HG02973 (cell line): ENCODE data around the gene ADCY4.
"Not testable (repeated sequence)": the region's sequence is repeated elsewhere in the genome, so short reads cannot be mapped to it uniquely, and the experiment has no call there.

Source experiments
- ATAC-seq: cut with Tn5 transposase; IDR thresholded peaks from one replicate; pipeline ENCODE4 v1.9.1; 2021; ENCODE audit warnings: moderate library complexity; ENCODE audit not compliant: unreplicated experiment

The ADCY4 gene

GRCh38 chr14:24334431-24335291 lies at the start of gene ADCY4:
ADCY4 (minus strand) TSS chr14:24335071; CDS start chr14:24334652, 419 bp downstream.
- ATAC-seq: no peak

- no peak for ATAC-seq
Measured at GRCh38 chr14:24384169-24384568, 49.3 kb upstream of the ADCY4 start.

GRCh38 chr14:24382064-24382371 lies 47.1 kb upstream of the ADCY4 start:
- no peak for ATAC-seq

GRCh38 chr14:24381363-24382063 lies 46.6 kb upstream of the ADCY4 start:
- no peak for ATAC-seq

GRCh38 chr14:24379907-24380730 lies 45.2 kb upstream of the ADCY4 start:
- ATAC-seq: no peak

GRCh38 chr14:24378981-24379906 lies 44.4 kb upstream of the ADCY4 start:
- ATAC-seq: no peak

GRCh38 chr14:24378327-24378726 lies 43.5 kb upstream of the ADCY4 start:
- ATAC-seq: no peak

GRCh38 chr14:24377657-24378056 lies 42.8 kb upstream of the ADCY4 start:
- no peak for ATAC-seq

- ATAC-seq: no peak
Measured at GRCh38 chr14:24377126-24377525, 42.3 kb upstream of the ADCY4 start.

- ATAC-seq: no peak
Measured at GRCh38 chr14:24376448-24377070, 41.7 kb upstream of the ADCY4 start.

GRCh38 chr14:24372701-24373416 lies 38.0 kb upstream of the ADCY4 start:
- no peak for ATAC-seq

GRCh38 chr14:24371605-24372004 lies 36.7 kb upstream of the ADCY4 start:
- ATAC-seq: not testable (repeated sequence)

GRCh38 chr14:24370748-24371147 lies 35.9 kb upstream of the ADCY4 start:
- no peak for ATAC-seq

GRCh38 chr14:24369907-24370687 lies 35.2 kb upstream of the ADCY4 start:
- ATAC-seq: no peak

GRCh38 chr14:24369463-24369862 lies 34.6 kb upstream of the ADCY4 start:
- ATAC-seq: no peak

GRCh38 chr14:24368562-24369252 lies 33.8 kb upstream of the ADCY4 start:
- ATAC-seq: no peak

GRCh38 chr14:24368212-24368561 lies 33.3 kb upstream of the ADCY4 start:
- ATAC-seq: no peak
